Stimulated activated CD4-positive, alpha-beta T cell treated with anti-CD3 and anti-CD28 coated beads, Interleukin-12 subunit alpha, Interleukin-12 subunit beta, amount 100 ng/mL, for 48 hours (primary cell): Measurements from ENCODE around the gene C12orf76.

Experiments used
- DNase-seq, 3 donors: peaks; one replicate each; pipeline ENCODE4 v3.0.0-alpha.2; 2020; ENCODE audit warnings: low read depth in 2 of 3, low spot score in 1 of 3

C12orf76 gene

GRCh38 chr12:109996483-109996853 is 51.9 kb downstream of the C12orf76 start:
- DNase-seq: no peak

- peak; percentile 84 to 93 (median 92) for DNase-seq
These were observed 52.4 kb downstream of the C12orf76 start, which contains the start of gene GIT2 for GRCh38 chr12:109995686-109996482. TSS of gene GIT2 (minus strand) at chr12:109996368. CDS start at chr12:109996224, 144 bp downstream.

- no peak for DNase-seq
These were observed 53.0 kb downstream of the C12orf76 start for GRCh38 chr12:109995361-109995685.

- no peak for DNase-seq
These were observed 53.7 kb downstream of the C12orf76 start for GRCh38 chr12:109994401-109995175.

- DNase-seq: no peak
These were observed 55.2 kb downstream of the C12orf76 start for GRCh38 chr12:109993091-109993490.

GRCh38 chr12:109991586-109991985 is 56.7 kb downstream of the C12orf76 start:
- DNase-seq: no peak
